Parathyroid adenoma (tissue), 2 donors: ENCODE results near the gene HRC.
A peak's percentile ranks its signal among the peaks of the same experiment; 100 is the strongest.

ENCODE experiments used
- H2AFZ ChIP-seq: fragments of 300-600 bp; sonication (generic); one replicate; pipeline ENCODE4 v1.7.0; 2017; ENCODE audit warnings: antibody characterized with exemption, mild to moderate bottlenecking
- H3K27ac ChIP-seq: fragments of 300-600 bp; sonication (generic); one replicate; pipeline ENCODE4 v1.7.0; 2017
- H3K27me3 ChIP-seq: fragments of 300-600 bp; sonication (generic); one replicate; pipeline ENCODE4 v1.7.0; 2017; ENCODE audit warnings: low read length; ENCODE audit not compliant: control insufficient read depth, insufficient read depth
- H3K36me3 ChIP-seq: fragments of 300-600 bp; sonication (generic); one replicate; pipeline ENCODE4 v1.7.0; 2017; ENCODE audit warnings: low read length; ENCODE audit not compliant: control insufficient read depth, insufficient read depth
- H3K4me1 ChIP-seq: fragments of 300-600 bp; sonication (generic); one replicate; pipeline ENCODE4 v1.7.0; 2017; ENCODE audit warnings: control low read depth
- H3K4me2 ChIP-seq: fragments of 300-600 bp; sonication (generic); one replicate; pipeline ENCODE4 v1.7.0; 2017; ENCODE audit warnings: low read length
- H3K4me3 ChIP-seq: fragments of 300-600 bp; sonication (generic); one replicate; pipeline ENCODE4 v1.7.0; 2017; ENCODE audit warnings: low read depth, low read length
- H3K79me2 ChIP-seq: fragments of 300-600 bp; sonication (generic); one replicate; pipeline ENCODE4 v1.7.0; 2017; ENCODE audit warnings: control low read depth
- H3K9ac ChIP-seq: fragments of 300-600 bp; sonication (generic); one replicate; pipeline ENCODE4 v1.7.0; 2017; ENCODE audit warnings: mild to moderate bottlenecking
- H3K9me3 ChIP-seq: fragments of 300-600 bp; sonication (generic); one replicate; pipeline ENCODE4 v1.7.0; 2017; ENCODE audit warnings: low read length; ENCODE audit not compliant: control insufficient read depth
- CTCF ChIP-seq: fragments of 300-600 bp; sonication (generic); IDR thresholded peaks from one replicate; pipeline ENCODE4 v1.7.0; 2017; ENCODE audit warnings: antibody characterized with exemption, mild to moderate bottlenecking
- donor health status: primary hyperparathyroidism.

HRC gene

GRCh38 chr19:49145573-49146407, 9.4 kb downstream of the HRC start:
- Histone ChIP-seq H3K4me2 (peak overlapping the region; percentile 33), H3K36me3 (no peaks in the 10 kb centered on the region), H3K27ac (no peak overlapping the region), H3K4me1 (peaks cover 6% of the 10 kb centered on the region), H3K79me2 (no peaks in the 10 kb centered on the region), H3K9me3 (no peaks in the 10 kb centered on the region), H2AFZ (peak overlapping the region; percentile 10), H3K27me3 (no peaks in the 10 kb centered on the region), H3K4me3 (no peak overlapping the region), H3K9ac (no peak overlapping the region)
- peak; percentile 93 for TF ChIP-seq CTCF

GRCh38 chr19:49142866-49143335, 12.3 kb downstream of the HRC start:
- Histone ChIP-seq H3K4me2 (peak overlapping the region; percentile 99), H3K79me2 (no peaks in the 10 kb centered on the region), H3K27me3 (no peaks in the 10 kb centered on the region), H3K4me3 (peak overlapping the region; percentile 95), H3K4me1 (peaks cover 3% of the 10 kb centered on the region), H2AFZ (peak overlapping the region; percentile 70), H3K36me3 (no peaks in the 10 kb centered on the region), H3K27ac (no peak overlapping the region), H3K9me3 (no peaks in the 10 kb centered on the region), H3K9ac (no peak overlapping the region)
- TF ChIP-seq CTCF, result no peak

- TF ChIP-seq CTCF, result no peak
- no peaks in the 10 kb centered on the region for H3K36me3 ChIP-seq
- H3K9ac ChIP-seq, result no peak overlapping the region
- peaks cover 3% of the 10 kb centered on the region for H3K4me1 ChIP-seq
- no peak overlapping the region for H3K4me3 ChIP-seq
- H3K9me3 ChIP-seq, result no peaks in the 10 kb centered on the region
- H3K4me2 ChIP-seq, result no peak overlapping the region
- no peak overlapping the region for H2AFZ ChIP-seq
- H3K27ac ChIP-seq, result no peak overlapping the region
- no peaks in the 10 kb centered on the region for H3K79me2 ChIP-seq
- H3K27me3 ChIP-seq, result no peaks in the 10 kb centered on the region
Measured at GRCh38 chr19:49141352-49141751, 13.8 kb downstream of the HRC start.

- H3K4me2 ChIP-seq, result no peak overlapping the region
- no peak overlapping the region for H3K27ac ChIP-seq
Measured at GRCh38 chr19:49140951-49141350, 14.2 kb downstream of the HRC start.

More at GRCh38 chr19:49140951-49141350, 14.2 kb downstream of the HRC start:
- Histone ChIP-seq H3K4me1 (no peaks in the 10 kb centered on the region), H3K9ac (no peak overlapping the region), H3K4me3 (no peak overlapping the region), H2AFZ (no peak overlapping the region), H3K27me3 (no peaks in the 10 kb centered on the region), H3K36me3 (no peaks in the 10 kb centered on the region), H3K79me2 (no peaks in the 10 kb centered on the region), H3K9me3 (no peaks in the 10 kb centered on the region)
- no peak for TF ChIP-seq CTCF
